H1 (cell line): ENCODE data around the gene KATNAL2. TPM values are rescaled to one million over a fixed set of nuclear protein-coding genes. Genes with fewer than 3 reads are reported as not detected.

ENCODE experiments used
- CTCF ChIA-PET: fragments of 300-600 bp; sonication (Branson Sonifier 250); formaldehyde crosslinking; loops from one replicate; lab custom pipeline; 2021; ENCODE audit not compliant: partially characterized antibody; lab: Charles Lee
- POLR2A ChIA-PET: fragments of 300-600 bp; sonication (Branson Sonifier 250); formaldehyde crosslinking; loops from one replicate; lab custom pipeline; 2021; ENCODE audit warnings: inconsistent platforms; ENCODE audit not compliant: partially characterized antibody; lab: Charles Lee
- DNase-seq, 2 experiments: peaks; one replicate each; pipeline versions ENCODE4 v3.0.0 to v3.0.0-alpha.2; 2010 to 2022; ENCODE audit warnings: low spot score in 2 of 2, low read depth in 1 of 2, mixed read lengths in 1 of 2
- FAIRE-seq: peaks from 2 replicates; lab custom pipeline; 2011; peaks lifted over from hg19 to GRCh38; lab: Jason Lieb, UNC
- H2AFZ ChIP-seq: 2 replicates; pipeline ENCODE4 v1.8.1; 2012; ENCODE audit warnings: low read length, inconsistent platforms
- H2AK5ac ChIP-seq: 2 replicates; pipeline ENCODE4 v1.6.1; 2013; ENCODE audit warnings: low read depth, low read length
- H2BK120ac ChIP-seq: replicated peaks from 2 replicates; pipeline ENCODE3; 2013; ENCODE audit warnings: low read depth, low read length, inconsistent platforms
- H2BK12ac ChIP-seq: 2 replicates; pipeline ENCODE4 v1.6.1; 2013; ENCODE audit warnings: low read depth, low read length
- H2BK15ac ChIP-seq: 2 replicates; pipeline ENCODE4 v1.6.1; 2013; ENCODE audit warnings: low read length
- H2BK20ac ChIP-seq: 2 replicates; pipeline ENCODE4 v1.6.1; 2013; ENCODE audit warnings: low read length
- H2BK5ac ChIP-seq: 2 replicates; pipeline ENCODE4 v1.6.1; 2013; ENCODE audit warnings: low read depth, low read length
- H3K14ac ChIP-seq: 2 replicates; pipeline ENCODE4 v1.6.1; 2013; ENCODE audit warnings: inconsistent platforms; ENCODE audit not compliant: insufficient read length
- H3K18ac ChIP-seq: 2 replicates; pipeline ENCODE4 v1.6.1; 2013; ENCODE audit warnings: low read length; ENCODE audit errors: extremely low read depth
- H3K23ac ChIP-seq: 2 replicates; pipeline ENCODE4 v1.6.1; 2013; ENCODE audit warnings: inconsistent platforms; ENCODE audit not compliant: insufficient read length
- H3K23me2 ChIP-seq: 2 replicates; pipeline ENCODE4 v1.6.1; 2013; ENCODE audit warnings: low read depth, low read length
- H3K27ac ChIP-seq: 2 replicates; pipeline ENCODE4 v1.6.1; 2011; ENCODE audit warnings: low read depth, low read length, inconsistent platforms
- H3K27me3 ChIP-seq, 4 experiments: replicated peaks in 1 of 4; 1 replicate in 1 of 4; 2 replicates in 3 of 4; pipeline versions ENCODE4 v1.6.1 to v1.8.1; 2011 to 2013; ENCODE audit warnings: low read length in 3 of 4, mild to moderate bottlenecking in 3 of 4, inconsistent platforms in 2 of 4, mixed read lengths in 2 of 4, moderate library complexity in 1 of 4; ENCODE audit not compliant: control insufficient read depth in 3 of 4, insufficient read depth in 3 of 4; ENCODE audit errors: extremely low read depth in 1 of 4
- H3K36me3 ChIP-seq, 4 experiments: 2 replicates each; pipeline versions ENCODE4 v1.6.1 to v1.8.1; 2011 to 2013; ENCODE audit warnings: mild to moderate bottlenecking in 4 of 4, low read length in 3 of 4, moderate library complexity in 2 of 4, control low read depth in 1 of 4, inconsistent platforms in 1 of 4; ENCODE audit not compliant: insufficient read depth in 4 of 4, control insufficient read depth in 2 of 4
- H3K4ac ChIP-seq: replicated peaks from 2 replicates; pipeline ENCODE3; 2013; ENCODE audit warnings: low read length, low read depth, mixed read lengths, inconsistent platforms; ENCODE audit not compliant: insufficient read length
- H3K4me1 ChIP-seq, 4 experiments: replicated peaks in 1 of 4; 1 replicate in 1 of 4; 2 replicates in 3 of 4; pipeline versions ENCODE4 v1.6.1 to v1.8.1; 2011 to 2013; ENCODE audit warnings: low read length in 3 of 4, inconsistent platforms in 2 of 4, mixed read lengths in 1 of 4; ENCODE audit not compliant: insufficient read depth in 4 of 4, control insufficient read depth in 3 of 4
- H3K4me2 ChIP-seq, 2 experiments: 2 replicates each; pipeline versions ENCODE4 v1.6.1 to v1.8.1; 2011 to 2013; ENCODE audit warnings: low read depth in 2 of 2, low read length in 2 of 2, control low read depth in 1 of 2, inconsistent platforms in 1 of 2, mild to moderate bottlenecking in 1 of 2; ENCODE audit not compliant: insufficient read depth in 1 of 2
- H3K4me3 ChIP-seq, 4 experiments: fragments of 200-600, 300-600 bp in 1 of 4; sonication (generic), shearing (Covaris generic), sonication (Bioruptor Twin) in 1 of 4; 2 replicates each; pipeline versions ENCODE4 v1.5.1 to v1.8.1; 2011 to 2016; ENCODE audit warnings: low read length in 4 of 4, low read depth in 3 of 4, control low read depth in 2 of 4, inconsistent platforms in 2 of 4, mild to moderate bottlenecking in 2 of 4, mixed read lengths in 1 of 4, moderate library complexity in 1 of 4; ENCODE audit not compliant: insufficient read depth in 2 of 4; ENCODE audit errors: extremely low read depth in 1 of 4
- H3K56ac ChIP-seq: replicated peaks from 2 replicates; pipeline ENCODE3; 2013; ENCODE audit warnings: low read depth, mild to moderate bottlenecking, mixed read lengths, low read length, inconsistent platforms; ENCODE audit not compliant: insufficient read length
- H3K79me1 ChIP-seq: 2 replicates; pipeline ENCODE4 v1.6.1; 2013; ENCODE audit warnings: low read depth, low read length, control low read depth
- H3K79me2 ChIP-seq, 2 experiments: 2 replicates each; pipeline versions ENCODE4 v1.6.1 to v1.8.1; 2012 to 2013; ENCODE audit warnings: low read length in 2 of 2, mild to moderate bottlenecking in 2 of 2, inconsistent platforms in 1 of 2; ENCODE audit not compliant: insufficient read depth in 2 of 2, control insufficient read depth in 1 of 2
- H3K9ac ChIP-seq, 4 experiments: replicated peaks in 1 of 4; 1 replicate in 1 of 4; 2 replicates in 3 of 4; pipeline versions ENCODE4 v1.6.1 to v1.8.1; 2011 to 2013; ENCODE audit warnings: low read depth in 3 of 4, low read length in 3 of 4, control low read depth in 2 of 4, mild to moderate bottlenecking in 2 of 4, moderate library complexity in 2 of 4, inconsistent platforms in 1 of 4; ENCODE audit errors: extremely low read depth in 1 of 4
- H3K9me3 ChIP-seq, 2 experiments: 2 replicates each; pipeline versions ENCODE4 v1.6.1 to v1.8.1; 2012 to 2013; ENCODE audit warnings: mild to moderate bottlenecking in 2 of 2, moderate library complexity in 2 of 2, control low read depth in 1 of 2, inconsistent platforms in 1 of 2, low read depth in 1 of 2, low read length in 1 of 2, mixed read lengths in 1 of 2; ENCODE audit not compliant: insufficient read depth in 2 of 2
- H4K20me1 ChIP-seq, 2 experiments: replicated peaks in 1 of 2; 2 replicates each; pipeline versions ENCODE3 to v1.8.1; 2011 to 2013; ENCODE audit warnings: inconsistent platforms in 2 of 2, low read length in 2 of 2, mild to moderate bottlenecking in 1 of 2; ENCODE audit not compliant: insufficient read depth in 2 of 2, control insufficient read depth in 1 of 2
- H4K5ac ChIP-seq: 2 replicates; pipeline ENCODE4 v1.6.1; 2013; ENCODE audit warnings: low read length, low read depth, mixed read lengths, inconsistent platforms; ENCODE audit not compliant: insufficient read length
- H4K8ac ChIP-seq: 2 replicates; pipeline ENCODE4 v1.8.0; 2013; ENCODE audit warnings: mild to moderate bottlenecking, moderate library complexity, low read length, inconsistent platforms; ENCODE audit not compliant: insufficient read depth; ENCODE audit errors: extremely low read depth
- H4K91ac ChIP-seq: replicated peaks from 2 replicates; pipeline ENCODE3; 2013; ENCODE audit warnings: low read length, mixed read lengths, inconsistent platforms; ENCODE audit not compliant: insufficient read length
- CTBP2 ChIP-seq: IDR thresholded peaks from 2 replicates; pipeline ENCODE4 v1.7.0; 2011; ENCODE audit warnings: borderline replicate concordance, mild to moderate bottlenecking, moderate library complexity, mixed read lengths, low read length; ENCODE audit not compliant: insufficient read depth, insufficient read length
- EZH2 ChIP-seq: fragments of 200-600 bp; sonication (generic); IDR thresholded peaks from 2 replicates; pipeline ENCODE4 v1.7.1; 2012; ENCODE audit warnings: low read depth, mild to moderate bottlenecking, moderate library complexity, low read length, inconsistent platforms; ENCODE audit not compliant: severe bottlenecking
- TBP ChIP-seq: IDR thresholded peaks from 2 replicates; pipeline ENCODE4 v1.6.1; 2011; ENCODE audit warnings: low read depth, low read length, improper control_type of control experiment
- YY1 ChIP-seq: IDR thresholded peaks from 2 replicates; pipeline ENCODE4 v1.6.1; 2011; ENCODE audit warnings: low read depth, mild to moderate bottlenecking, low read length
- ZNF274 ChIP-seq: IDR thresholded peaks from 2 replicates; pipeline ENCODE4 v1.7.0; 2012; ENCODE audit warnings: low read length, borderline replicate concordance; ENCODE audit errors: extremely low read depth
- WGBS, 2 experiments: shearing (Covaris generic) in 1 of 2; methylation state at CpG; one replicate each; pipeline versions ENCODE4 v1.1.6 to v1.1.7; 2013 to 2015; ENCODE audit warnings: low lambda C conversion rate in 2 of 2, mixed read lengths in 2 of 2, inconsistent platforms in 1 of 2, low coverage in 1 of 2, missing lambda C conversion rate in 1 of 2; ENCODE audit not compliant: insufficient replicate concordance in 2 of 2, insufficient coverage in 1 of 2, insufficient read length in 1 of 2; ENCODE audit errors: extremely low coverage in 1 of 2, missing lambda C conversion rate in 1 of 2; 5-methylcytosine and 5-hydroxymethylcytosine counted together
- polyA plus RNA-seq, 7 experiments: library from polyadenylated mRNA; depleted of rRNA in 3 of 7; stranded (reverse) in 5 of 7; unstranded in 2 of 7; fragments of >200 nt in 5 of 7; fragments of 200-250 nt in 2 of 7; gene quantifications; 1 replicate in 5 of 7; 2 replicates in 1 of 7; 4 replicates in 1 of 7; pipeline versions ENCODE4 v1.2.1 to v1.2.3, GENCODE V29; 2011 to 2013; ENCODE audit warnings: missing spikeins in 2 of 7, mixed read lengths in 2 of 7
- total RNA-seq: library from RNA; stranded (reverse); fragmentation: NEBNext Ultra II Directional; extraction: Animal tissue kit (Norgen Biotek cat#: 25700); gene quantifications from 2 replicates; pipeline ENCODE4 v1.2.1, GENCODE V29; 2021

KATNAL2 gene
- total and polyA plus RNA-seq, 2 of the 8 experiments (the other 6 are each of a cell fraction or from before 2014, with no cell fraction given) = 10.0 to 15.2 TPM

DNA sequence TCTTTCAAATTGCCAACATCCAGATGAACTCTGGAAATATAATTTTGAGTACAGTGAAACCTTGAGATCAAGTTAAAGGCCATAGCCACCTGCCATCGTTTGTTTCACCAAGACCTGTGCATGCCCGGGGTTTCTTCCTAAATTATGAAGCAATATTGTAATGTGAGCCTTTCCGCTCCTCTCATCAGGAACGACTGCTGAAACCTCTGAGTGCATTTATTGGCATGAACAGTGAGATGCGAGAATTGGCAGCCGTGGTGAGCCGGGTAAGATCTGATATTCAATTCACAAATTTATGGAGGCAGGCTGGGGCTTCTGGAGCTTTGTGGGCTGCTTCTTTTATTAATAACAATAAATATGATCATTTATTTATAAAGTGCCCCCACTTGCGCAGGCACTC, 145.7 kb downstream of the KATNAL2 start:
- Histone ChIP-seq H3K14ac (no peak overlapping the region), H3K79me1 (no peaks in the 10 kb centered on the region), H3K23me2 (no peaks in the 10 kb centered on the region), H3K27me3 (no peaks in the 10 kb centered on the region), H2BK12ac (no peak overlapping the region), H3K4me2 (no peak overlapping the region), H2BK5ac (no peak overlapping the region), H3K79me2 (no peaks in the 10 kb centered on the region), H4K5ac (no peak overlapping the region), H3K18ac (no peak overlapping the region), H3K27ac (no peak overlapping the region), H3K23ac (no peak overlapping the region), H4K20me1 (no peaks in the 10 kb centered on the region), H3K4ac (no peak overlapping the region), H3K4me1 (no peaks in the 10 kb centered on the region), H2AFZ (no peak overlapping the region), H3K56ac (no peak overlapping the region), H3K4me3 (no peak overlapping the region), H3K9ac (no peak overlapping the region), H4K8ac (no peak overlapping the region), H2BK20ac (no peak overlapping the region), H3K36me3 (no peaks in the 10 kb centered on the region), H3K9me3 (no peaks in the 10 kb centered on the region), H2BK120ac (no peak overlapping the region), H4K91ac (no peak overlapping the region), H2BK15ac (no peak overlapping the region), H2AK5ac (no peak overlapping the region)
- CTCF ChIA-PET = interaction anchor here (0.6 kb wide), 1 partner anchor 357 kb away, joined by 3 read pairs; no protein-coding TSS in a partner anchor
- DNase-seq = no peak
- FAIRE-seq = no peak
- 92% methylated on average over 8 of the region's 8 CpGs; no CpG with 5 or more reads in 1 of the 2 experiments for WGBS, 2 experiments
- POLR2A ChIA-PET = no interaction called here
- TF ChIP-seq TBP (no peak), ZNF274 (no peak), EZH2 (no peak), CTBP2 (no peak), YY1 (no peak)
